Activated CD4-positive, alpha-beta T cell treated with anti-CD3 and anti-CD28 coated beads, Interleukin-2, Interleukin-6, amounts not matched to agents 100 ng/mL and 50 ng/mL, durations not matched to agents 16 hours and 8 hours (primary cell): ENCODE results near the gene NEU4.
"Not testable (repeated sequence)": the region's sequence is repeated elsewhere in the genome, so short reads cannot be mapped to it uniquely, and the experiment has no call there.

ENCODE experiments used
- DNase-seq: peaks from one replicate; pipeline ENCODE4 v3.0.0-alpha.2; 2020

Gene NEU4

GRCh38 chr2:241775223-241776177, 33.5 kb upstream of the NEU4 start:
- DNase-seq: no peak

- no peak for DNase-seq
Measured at GRCh38 chr2:241776336-241777169, 32.4 kb upstream of the NEU4 start, which contains the start of gene GAL3ST2. TSS of gene GAL3ST2 (plus strand) at chr2:241776822. CDS start at chr2:241776956, 134 bp downstream.

GRCh38 chr2:241777170-241777685, 31.8 kb upstream of the NEU4 start:
- no peak for DNase-seq

- no peak for DNase-seq
Measured at GRCh38 chr2:241777686-241778627, 31.0 kb upstream of the NEU4 start.

- DNase-seq: no peak
Measured at GRCh38 chr2:241780939-241781569, 27.9 kb upstream of the NEU4 start.

- DNase-seq: not testable (repeated sequence)
Measured at GRCh38 chr2:241782053-241782452, 26.9 kb upstream of the NEU4 start.

- DNase-seq: no peak
Measured at GRCh38 chr2:241788135-241788534, 20.9 kb upstream of the NEU4 start.

- DNase-seq: peak; percentile 67
Measured at GRCh38 chr2:241788572-241788971, 20.4 kb upstream of the NEU4 start.

GRCh38 chr2:241791385-241791784, 17.6 kb upstream of the NEU4 start:
- not testable (repeated sequence) for DNase-seq

GRCh38 chr2:241793385-241793784, 15.6 kb upstream of the NEU4 start:
- no peak for DNase-seq

GRCh38 chr2:241794250-241794823, 14.7 kb upstream of the NEU4 start:
- DNase-seq: no peak

GRCh38 chr2:241795021-241795999, 13.7 kb upstream of the NEU4 start:
- no peak for DNase-seq

- no peak for DNase-seq
Measured at GRCh38 chr2:241796209-241796608, 12.8 kb upstream of the NEU4 start.

GRCh38 chr2:241796610-241797138, 12.3 kb upstream of the NEU4 start:
- no peak for DNase-seq

- DNase-seq: no peak
Measured at GRCh38 chr2:241797441-241798080, 11.4 kb upstream of the NEU4 start.

GRCh38 chr2:241798081-241798630, 10.8 kb upstream of the NEU4 start:
- DNase-seq: no peak

GRCh38 chr2:241798631-241799521, 10.1 kb upstream of the NEU4 start:
- DNase-seq: no peak
